Sigmoid colon (tissue), 7 donors: ENCODE measurements around the gene HOXD3. TPM values are rescaled to one million over a fixed set of nuclear protein-coding genes. Genes with fewer than 3 reads are reported as not detected.

Experiments used
- DNase-seq: peaks from one replicate; pipeline ENCODE4 v3.0.0-alpha.2; 2019
- H3K27ac ChIP-seq, 4 donors: fragments of 200-600 bp; sonication (generic); one replicate each; pipeline ENCODE4 v1.5.1; 2016 to 2019; ENCODE audit warnings: mild to moderate bottlenecking in 1 of 4
- H3K27me3 ChIP-seq, 3 donors: fragments of 200-600 bp; sonication (generic); one replicate each; pipeline ENCODE4 v1.5.1; 2019; ENCODE audit warnings: mild to moderate bottlenecking in 1 of 3
- H3K36me3 ChIP-seq, 4 donors: fragments of 200-600 bp; sonication (generic); one replicate each; pipeline ENCODE4 v1.5.1; 2016 to 2019
- H3K4me1 ChIP-seq, 4 donors: fragments of 200-600 bp; sonication (generic); one replicate each; pipeline ENCODE4 v1.5.1; 2017 to 2019
- H3K4me3 ChIP-seq, 4 donors: fragments of 200-600 bp; sonication (generic); one replicate each; pipeline ENCODE4 v1.5.1; 2017 to 2019; ENCODE audit warnings: mild to moderate bottlenecking in 2 of 4, moderate library complexity in 1 of 4
- H3K9me3 ChIP-seq, 4 donors: fragments of 200-600 bp in 3 of 4; sonication (generic) in 3 of 4; one replicate each; pipeline versions ENCODE4 v1.5.1 to v1.6.1; 2013 to 2019
- EP300 ChIP-seq, 4 donors: sonication (generic); formaldehyde crosslinking; IDR thresholded peaks; one replicate each; pipeline ENCODE4 v1.6.1; 2017; ENCODE audit warnings: antibody characterized with exemption in 4 of 4
- POLR2A ChIP-seq, 2 donors: fragments of 450-650 bp; IDR thresholded peaks; one replicate each; pipeline ENCODE4 v1.6.1; 2016; ENCODE audit warnings: antibody characterized with exemption in 2 of 2, mild to moderate bottlenecking in 2 of 2, moderate library complexity in 2 of 2
- POLR2AphosphoS5 ChIP-seq, 4 donors: sonication (generic); formaldehyde crosslinking; IDR thresholded peaks; one replicate each; pipeline ENCODE4 v1.6.1; 2017; ENCODE audit warnings: antibody characterized with exemption in 4 of 4
- WGBS, 2 donors: extraction: QIAGEN DNeasy Blood & Tissue Kit; methylation state at CpG; one replicate each; pipeline ENCODE4 v1.1.7; 2013; 5-methylcytosine and 5-hydroxymethylcytosine counted together
- intact Hi-C: fragments of 100-400 bp; cut with DNase I; formaldehyde crosslinking; loops from one replicate; pipeline ENCODE4 v1.15.1; 2023
- polyA plus RNA-seq, 3 donors: library from polyadenylated mRNA; stranded (reverse); fragments of 200-250 nt; gene quantifications; one replicate each; pipeline ENCODE4 v1.2.3, GENCODE V29; 2013
- total RNA-seq, 4 donors: library from RNA; depleted of rRNA; stranded (reverse); fragments of >200 nt; gene quantifications; one replicate each; pipeline ENCODE4 v1.1.0, GENCODE V29; 2016
- TF ChIP-seq, protein P1 (sequence below), 4 experiments: fragments of 450-650 bp in 3 of 4; fragments of 200-600 bp in 1 of 4; IDR thresholded peaks; one replicate each; pipeline ENCODE4 v1.5.1; 2016 to 2019; ENCODE audit warnings: antibody characterized with exemption in 4 of 4, mild to moderate bottlenecking in 3 of 4, moderate library complexity in 2 of 4
- donor health status: healthy with polysubstance abuse.
- donor health status: Bipolar disorder and iron deficiency.
- donor health status: healthy.

Gene HOXD3
- total and polyA plus RNA-seq, 7 donors, result 0.60 to 4.6 (median 1.4) TPM

DNA sequence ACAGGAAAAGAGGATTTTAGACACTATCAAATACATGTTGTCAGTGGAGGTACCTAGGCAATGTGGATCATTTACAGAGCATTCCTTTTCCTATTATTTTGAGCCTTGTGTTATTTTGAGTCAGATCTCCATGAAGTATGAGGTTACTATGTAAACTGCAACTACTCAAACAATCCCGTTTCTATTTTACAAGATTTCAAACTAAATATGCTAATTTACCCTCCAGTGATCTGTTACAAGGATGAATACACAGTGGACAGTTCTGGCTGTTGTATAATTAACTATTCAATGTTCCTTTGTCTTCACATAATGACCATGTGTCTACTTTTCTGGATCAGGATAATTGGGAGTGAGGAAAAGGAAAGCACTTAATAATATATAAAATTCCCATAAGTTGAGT lies 35.9 kb downstream of the HOXD3 start:
- peaks cover 35 to 87% (median 66%) of the 10 kb centered on the region in 3 donors for H3K27me3 ChIP-seq
- H3K27ac ChIP-seq, result no peak overlapping the region
- peaks cover 0 to 22% (median 19%) of the 10 kb centered on the region in 4 donors for H3K4me1 ChIP-seq
- H3K9me3 ChIP-seq, result no peaks in the 10 kb centered on the region
- intact Hi-C loops, result no loop called here
- DNase-seq, result no peak
- no peaks in the 10 kb centered on the region for H3K36me3 ChIP-seq
- H3K4me3 ChIP-seq, result no peak overlapping the region
- TF ChIP-seq EP300 (IDR thresholded peaks at IDR 0.05), result no peak
- TF ChIP-seq POLR2AphosphoS5 (IDR thresholded peaks at IDR 0.05), result no peak
- TF ChIP-seq, protein P1, sequence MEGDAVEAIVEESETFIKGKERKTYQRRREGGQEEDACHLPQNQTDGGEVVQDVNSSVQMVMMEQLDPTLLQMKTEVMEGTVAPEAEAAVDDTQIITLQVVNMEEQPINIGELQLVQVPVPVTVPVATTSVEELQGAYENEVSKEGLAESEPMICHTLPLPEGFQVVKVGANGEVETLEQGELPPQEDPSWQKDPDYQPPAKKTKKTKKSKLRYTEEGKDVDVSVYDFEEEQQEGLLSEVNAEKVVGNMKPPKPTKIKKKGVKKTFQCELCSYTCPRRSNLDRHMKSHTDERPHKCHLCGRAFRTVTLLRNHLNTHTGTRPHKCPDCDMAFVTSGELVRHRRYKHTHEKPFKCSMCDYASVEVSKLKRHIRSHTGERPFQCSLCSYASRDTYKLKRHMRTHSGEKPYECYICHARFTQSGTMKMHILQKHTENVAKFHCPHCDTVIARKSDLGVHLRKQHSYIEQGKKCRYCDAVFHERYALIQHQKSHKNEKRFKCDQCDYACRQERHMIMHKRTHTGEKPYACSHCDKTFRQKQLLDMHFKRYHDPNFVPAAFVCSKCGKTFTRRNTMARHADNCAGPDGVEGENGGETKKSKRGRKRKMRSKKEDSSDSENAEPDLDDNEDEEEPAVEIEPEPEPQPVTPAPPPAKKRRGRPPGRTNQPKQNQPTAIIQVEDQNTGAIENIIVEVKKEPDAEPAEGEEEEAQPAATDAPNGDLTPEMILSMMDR (IDR thresholded peaks at IDR 0.05), result no peak
- no peak for TF ChIP-seq POLR2A (IDR thresholded peaks at IDR 0.05)
- WGBS, 2 donors, result 6 to 25% methylated on average over 1 of the region's 1 CpG

DNA sequence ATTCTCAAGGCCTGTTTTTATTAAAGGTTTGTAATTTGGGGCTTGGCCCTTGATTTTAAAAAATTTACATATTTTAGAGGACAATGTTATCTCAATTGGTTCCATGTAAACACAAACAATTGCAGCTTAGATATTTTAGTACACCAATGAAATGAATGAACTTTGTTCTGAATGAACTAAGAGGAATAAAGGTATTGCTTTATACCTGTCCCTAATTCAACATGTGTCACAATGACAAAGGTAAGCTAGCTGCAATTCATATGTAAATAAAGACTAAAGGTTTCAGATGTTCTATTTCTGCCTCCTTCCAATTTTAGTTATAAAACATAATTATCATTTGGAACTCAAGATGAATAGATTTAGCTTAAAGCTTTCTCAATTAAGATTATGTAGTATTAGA lies 42.8 kb downstream of the HOXD3 start:
- Histone ChIP-seq H3K27ac (no peak overlapping the region), H3K36me3 (no peaks in the 10 kb centered on the region), H3K4me3 (no peak overlapping the region), H3K27me3 (peaks cover 0 to 19% (median under 1%) of the 10 kb centered on the region in 3 donors), H3K9me3 (no peaks in the 10 kb centered on the region), H3K4me1 (no peaks in the 10 kb centered on the region)
- intact Hi-C loops, result no loop called here
- DNase-seq, result no peak
- TF ChIP-seq EP300 (IDR thresholded peaks at IDR 0.05) (no peak), POLR2A (IDR thresholded peaks at IDR 0.05) (no peak), POLR2AphosphoS5 (IDR thresholded peaks at IDR 0.05) (no peak)
- TF ChIP-seq, protein P1 (IDR thresholded peaks at IDR 0.05), result no peak

DNA sequence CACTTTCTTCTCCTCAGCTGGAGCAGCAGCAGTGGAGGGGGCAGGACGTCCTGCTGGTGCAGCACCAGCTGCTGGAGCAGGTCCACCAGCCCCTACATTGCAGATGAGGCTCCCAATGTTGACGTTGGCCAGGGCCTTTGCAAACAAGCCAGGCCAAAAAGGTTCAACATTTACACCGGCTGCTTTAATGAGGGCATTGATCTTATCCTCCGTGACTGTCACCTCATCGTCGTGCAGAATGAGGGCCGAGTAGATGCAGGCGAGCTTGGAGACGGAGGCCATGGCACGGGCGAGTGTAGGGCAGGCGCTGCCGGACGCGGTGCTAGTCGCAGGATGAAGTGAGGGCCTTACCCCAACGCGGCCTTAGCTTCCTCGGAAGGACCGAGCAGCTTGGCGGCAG lies 43.9 kb downstream of the HOXD3 start:
- H3K27me3 ChIP-seq, result peaks cover 0 to 13% (median 0%) of the 10 kb centered on the region in 3 donors
- H3K9me3 ChIP-seq, result no peaks in the 10 kb centered on the region
- intact Hi-C loops, result no loop called here
- no peaks in the 10 kb centered on the region for H3K36me3 ChIP-seq
- 82 to 89% methylated on average over 21 of the region's 21 CpGs for WGBS, 2 donors
- H3K4me3 ChIP-seq, result no peak overlapping the region
- DNase-seq, result no peak
- no peak overlapping the region for H3K27ac ChIP-seq
- no peak for TF ChIP-seq POLR2A (IDR thresholded peaks at IDR 0.05)
- TF ChIP-seq, protein P1 (IDR thresholded peaks at IDR 0.05), result no peak
- TF ChIP-seq EP300 (IDR thresholded peaks at IDR 0.05), result no peak
- no peak for TF ChIP-seq POLR2AphosphoS5 (IDR thresholded peaks at IDR 0.05)
- no peaks in the 10 kb centered on the region for H3K4me1 ChIP-seq

DNA sequence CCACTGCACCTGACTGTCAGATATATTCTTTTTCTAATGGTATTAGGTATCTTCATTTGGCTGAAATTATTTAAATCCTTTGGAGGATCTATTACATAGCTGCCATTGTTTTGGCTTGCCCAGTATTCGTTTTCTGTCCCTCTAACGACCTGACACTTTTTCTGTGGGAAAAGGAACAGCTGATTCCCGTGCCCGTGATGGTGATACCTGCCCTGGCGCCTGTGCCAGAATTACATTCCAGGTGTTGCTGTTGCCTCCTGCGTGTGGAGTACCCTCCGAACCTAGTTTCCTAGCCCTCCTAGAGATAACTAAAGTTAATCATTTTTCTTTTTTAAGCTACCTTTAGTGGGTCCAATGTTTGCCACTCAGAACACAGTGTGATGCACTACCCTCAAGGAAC lies 45.4 kb downstream of the HOXD3 start:
- Histone ChIP-seq H3K36me3 (no peaks in the 10 kb centered on the region), H3K4me3 (no peak overlapping the region), H3K9me3 (no peaks in the 10 kb centered on the region), H3K4me1 (no peaks in the 10 kb centered on the region), H3K27ac (no peak overlapping the region), H3K27me3 (peaks cover 0 to 4% (median 0%) of the 10 kb centered on the region in 3 donors)
- intact Hi-C loops, result no loop called here
- 92% methylated on average over 7 of the region's 7 CpGs for WGBS, 2 donors
- TF ChIP-seq POLR2A (IDR thresholded peaks at IDR 0.05) (no peak), EP300 (IDR thresholded peaks at IDR 0.05) (no peak), POLR2AphosphoS5 (IDR thresholded peaks at IDR 0.05) (no peak)
- TF ChIP-seq, protein P1 (IDR thresholded peaks at IDR 0.05), result no peak
- no peak for DNase-seq

DNA sequence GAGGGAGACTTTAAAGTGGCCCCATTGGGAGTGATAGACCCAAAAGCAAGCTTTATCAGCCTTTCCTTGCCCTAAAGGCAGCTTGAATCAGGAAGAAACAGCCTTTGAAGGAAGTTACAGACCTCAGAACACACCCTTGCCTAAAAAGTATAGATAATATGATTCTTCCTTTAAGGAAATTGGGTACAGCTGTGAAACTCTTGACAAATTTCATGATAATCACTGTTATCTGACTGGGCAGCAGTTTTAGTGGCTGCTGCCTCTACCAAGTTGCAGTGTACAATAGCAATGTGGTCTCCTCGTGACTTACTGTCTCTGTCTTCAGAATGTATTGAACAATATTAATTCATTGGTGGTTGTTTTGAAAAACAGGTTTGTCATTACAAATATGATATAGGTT lies 48.0 kb downstream of the HOXD3 start:
- Histone ChIP-seq H3K4me1 (no peaks in the 10 kb centered on the region), H3K9me3 (no peaks in the 10 kb centered on the region), H3K36me3 (no peaks in the 10 kb centered on the region), H3K27ac (no peak overlapping the region), H3K4me3 (no peak overlapping the region), H3K27me3 (no peaks in the 10 kb centered on the region)
- 88 to 90% methylated on average over 1 of the region's 1 CpG for WGBS, 2 donors
- no peak for DNase-seq
- TF ChIP-seq EP300 (IDR thresholded peaks at IDR 0.05) (no peak), POLR2AphosphoS5 (IDR thresholded peaks at IDR 0.05) (no peak), POLR2A (IDR thresholded peaks at IDR 0.05) (no peak)
- TF ChIP-seq, protein P1 (IDR thresholded peaks at IDR 0.05), result no peak
- intact Hi-C loops, result no loop called here
